ENCODE measurements around the gene LRRC36. TPM values are rescaled to one million over a fixed set of nuclear protein-coding genes. Genes with fewer than 3 reads are reported as not detected.
A peak's percentile ranks its signal among the peaks of the same experiment; 100 is the strongest.
"Not testable (repeated sequence)": the region's sequence is repeated elsewhere in the genome, so short reads cannot be mapped to it uniquely, and the experiment has no call there.

Gene LRRC36
- polyA plus RNA-seq, 10 donors: 0.15 to 1.7 (median 0.30) TPM

GRCh38 chr16:67342616-67343015 is 16.0 kb downstream of the LRRC36 start:
- no peak for DNase-seq

DNA sequence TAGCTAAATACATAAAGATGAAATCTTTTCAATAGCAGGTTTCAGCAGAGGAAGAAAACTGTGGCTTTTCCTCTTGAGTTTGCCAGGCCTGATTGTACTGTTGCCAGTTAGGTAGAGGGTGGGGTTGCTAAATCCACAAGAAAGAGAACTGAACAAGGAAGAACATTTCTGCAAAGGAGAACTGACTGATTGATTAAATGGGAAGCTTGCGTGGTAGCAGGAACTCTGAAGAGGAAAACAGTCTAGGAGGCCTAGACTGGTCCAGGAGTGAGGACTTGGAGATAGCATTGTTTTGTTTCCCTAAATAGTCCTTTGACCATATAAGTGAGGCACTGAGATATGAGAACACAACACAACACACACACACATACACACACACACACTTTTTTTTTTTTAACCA is 18.8 kb downstream of the LRRC36 start:
- DNase-seq: no peak

GRCh38 chr16:67346341-67346740 is 19.7 kb downstream of the LRRC36 start:
- DNase-seq: no peak

DNA sequence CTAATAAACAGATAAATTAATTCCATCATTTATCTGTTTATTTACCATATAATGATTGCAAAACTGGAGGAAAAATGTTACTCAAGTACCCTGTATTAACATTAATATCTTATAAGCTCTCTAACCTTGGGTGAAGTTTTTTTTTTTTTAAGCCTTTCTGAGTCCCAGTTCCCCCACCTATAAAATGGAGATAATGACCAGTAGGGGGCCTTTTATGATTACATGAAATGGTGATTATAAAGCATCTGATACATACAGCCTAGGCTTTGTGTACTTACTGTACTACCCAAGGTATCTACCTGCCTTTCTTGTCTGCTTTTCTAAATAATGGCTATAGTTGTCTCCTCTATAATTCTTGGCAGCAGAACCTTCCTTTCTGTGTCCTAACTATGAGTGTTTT is 22.6 kb downstream of the LRRC36 start:
- DNase-seq: no peak

DNA sequence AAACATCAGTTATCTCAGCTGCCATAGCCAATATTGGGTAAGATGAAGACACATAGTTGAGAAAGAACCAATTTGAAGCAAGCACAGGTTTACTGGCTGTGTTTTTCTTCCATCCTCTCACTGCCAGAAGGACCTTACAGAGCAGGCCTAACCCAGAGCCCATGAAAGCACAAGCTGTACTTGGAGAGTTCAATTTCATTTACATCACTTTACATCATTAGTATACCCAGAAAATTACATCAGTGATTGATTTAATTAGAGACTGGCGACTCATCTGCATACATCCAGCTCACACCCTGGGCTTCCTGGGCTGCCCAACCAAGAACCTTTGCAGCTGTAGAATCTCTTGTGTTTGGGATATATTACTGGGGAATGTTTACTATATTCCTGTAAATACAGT is 23.7 kb downstream of the LRRC36 start:
- DNase-seq: no peak

GRCh38 chr16:67352463-67352862 is 25.8 kb downstream of the LRRC36 start:
- not testable (repeated sequence) for DNase-seq

- DNase-seq: no peak
Measured at GRCh38 chr16:67356396-67356795, 29.8 kb downstream of the LRRC36 start.

- DNase-seq: no peak
Measured at GRCh38 chr16:67357561-67357960, 30.9 kb downstream of the LRRC36 start.

DNA sequence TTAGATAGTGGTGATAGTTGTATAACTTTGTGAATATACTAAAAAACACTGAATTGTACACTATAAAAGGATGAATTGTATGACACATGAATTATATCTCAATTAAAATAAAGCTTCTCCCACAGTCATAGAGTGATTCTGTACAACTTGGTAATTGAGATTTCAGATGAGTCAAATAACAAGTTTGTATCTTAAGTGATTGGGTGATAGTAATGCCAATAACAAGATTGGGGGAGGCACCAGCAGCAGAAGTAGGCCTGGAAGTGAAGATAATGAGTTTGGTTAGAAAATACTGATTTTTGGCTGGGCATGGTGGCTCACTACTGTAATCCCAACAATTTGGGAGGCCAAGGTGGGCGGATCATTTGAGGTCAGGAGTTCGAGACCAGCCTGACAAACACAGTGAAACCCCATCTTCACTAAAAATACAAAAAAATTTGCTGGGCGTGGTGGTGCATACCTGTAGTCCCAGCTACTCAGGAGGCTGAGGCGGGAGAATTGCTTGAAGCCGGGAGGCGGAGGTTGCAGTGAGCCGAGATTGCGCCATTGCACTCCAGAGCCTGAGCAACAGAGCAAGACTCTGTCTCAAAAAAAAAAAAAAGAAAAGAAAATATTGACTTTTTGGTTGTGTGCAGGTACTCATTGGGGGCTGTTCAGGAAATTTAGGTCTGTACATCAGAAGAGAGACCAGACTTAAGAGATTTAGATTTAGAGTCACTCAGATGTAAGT is 33.1 kb downstream of the LRRC36 start:
- DNase-seq: not testable (repeated sequence)

DNA sequence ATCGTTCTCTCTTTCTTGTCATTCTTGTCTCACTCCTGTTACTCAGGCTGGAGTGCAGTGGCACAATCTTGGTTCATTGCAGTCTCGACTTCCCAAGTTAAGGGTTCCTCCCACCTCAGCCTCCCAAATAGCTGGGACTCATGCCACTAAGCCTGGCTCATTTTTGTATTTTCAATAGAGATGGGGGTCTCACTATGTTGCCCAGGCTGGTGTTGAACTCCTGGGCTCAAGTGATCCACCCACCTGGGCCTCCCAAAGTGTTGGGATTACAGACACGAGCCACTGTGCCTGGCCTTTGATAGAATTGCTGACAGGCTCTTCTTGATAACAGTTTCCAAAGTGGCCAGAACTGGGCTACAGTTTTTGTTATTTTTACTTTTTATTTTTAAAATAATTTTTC is 34.4 kb downstream of the LRRC36 start:
- DNase-seq: no peak

- DNase-seq: no peak
Measured at GRCh38 chr16:67364600-67365235, 38.1 kb downstream of the LRRC36 start.

DNA sequence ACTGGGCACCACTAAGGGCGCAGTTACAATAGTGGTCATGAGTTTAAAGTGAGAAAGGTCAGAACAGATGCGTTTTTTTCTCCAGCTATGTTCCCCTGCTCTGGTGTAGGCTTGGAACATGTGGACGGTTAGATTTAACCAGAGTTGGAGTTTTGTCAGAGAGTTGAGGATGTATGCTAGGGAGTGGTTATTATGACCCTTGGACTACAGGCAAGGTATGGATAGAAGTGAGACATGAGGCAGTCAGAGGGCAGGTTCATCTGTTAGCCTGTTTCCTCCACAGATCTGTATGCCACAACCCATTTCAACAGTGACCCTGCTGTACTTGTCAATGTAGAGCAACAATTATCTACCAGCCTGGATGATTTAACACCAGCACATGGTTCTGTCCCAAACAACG is 44.0 kb downstream of the LRRC36 start:
- no peak for DNase-seq

GRCh38 chr16:67372664-67373063 is 46.0 kb downstream of the LRRC36 start:
- peak in 2 of 3 donors; percentile 63 to 76 for DNase-seq

DNA sequence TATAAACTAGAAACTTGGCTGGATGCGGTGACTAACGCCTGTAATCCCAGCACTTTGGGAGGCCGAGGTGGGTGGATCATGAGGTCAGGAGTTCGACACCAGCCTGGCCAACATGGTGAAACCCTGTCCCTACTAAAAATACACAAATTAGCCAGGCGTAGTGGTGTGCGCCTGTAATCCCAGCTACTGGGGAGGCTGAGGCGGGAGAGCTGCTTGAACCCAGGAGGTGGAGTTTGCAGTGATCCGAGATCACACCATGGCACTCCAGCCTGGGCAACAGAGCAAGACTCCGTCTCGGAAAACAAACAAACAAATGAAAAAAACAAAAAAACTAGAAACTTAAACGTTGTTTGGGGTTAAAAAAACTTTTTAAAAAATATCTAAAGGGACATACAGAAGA is 49.4 kb downstream of the LRRC36 start:
- not testable (repeated sequence) for DNase-seq

- peak in 2 of 3 donors; percentile 54 to 58 for DNase-seq
Measured at GRCh38 chr16:67378642-67379041, 52.0 kb downstream of the LRRC36 start.

GRCh38 chr16:67383284-67383683 is 56.7 kb downstream of the LRRC36 start:
- DNase-seq: no peak

- no peak for DNase-seq
Measured at GRCh38 chr16:67384778-67385510, 58.3 kb downstream of the LRRC36 start.

DNA sequence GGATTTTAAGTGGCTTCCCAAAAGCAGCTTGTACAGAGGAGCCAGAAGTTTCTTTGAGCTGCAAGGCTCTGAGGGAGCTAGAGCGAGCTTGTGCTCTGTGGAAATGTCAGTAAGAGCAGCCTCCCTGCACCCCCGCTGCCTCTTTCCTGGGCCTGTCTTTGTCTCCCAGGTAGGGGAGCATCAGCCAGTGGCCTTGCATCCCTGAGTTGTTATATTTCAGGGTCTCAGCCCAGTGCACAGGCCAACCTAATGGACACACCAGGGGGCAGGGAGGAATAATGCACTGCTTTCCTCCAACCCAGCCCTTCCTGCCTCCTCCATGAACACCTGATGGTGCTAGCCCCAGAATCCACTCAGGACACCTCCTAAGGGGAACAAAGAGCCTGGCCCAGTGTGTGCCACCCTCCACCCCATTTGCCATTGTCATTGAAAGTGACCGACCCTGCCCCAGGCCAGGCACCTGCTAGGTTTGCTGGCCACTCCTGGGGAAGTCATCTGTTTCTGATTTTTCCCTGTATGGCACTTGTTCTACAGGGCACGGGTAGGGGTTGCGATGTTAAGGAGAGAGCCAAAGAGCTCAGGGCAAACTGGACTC is 60.3 kb downstream of the LRRC36 start:
- no peak for DNase-seq

- DNase-seq: no peak
Measured at GRCh38 chr16:67387479-67388079, 61.0 kb downstream of the LRRC36 start.

GRCh38 chr16:67388191-67388590 is 61.6 kb downstream of the LRRC36 start:
- no peak for DNase-seq

- peak in 1 of 3 donors; percentile 19 for DNase-seq
Measured at GRCh38 chr16:67388591-67388990, 62.0 kb downstream of the LRRC36 start.

Data from muscle of back (tissue), 11 donors.